NCI-H1694 (cell line): ENCODE measurements around the gene CHRNG.

Experiments used
- DNase-seq: peaks from one replicate; lab custom pipeline; 2025; lab: John Stamatoyannopoulos, UW

The CHRNG gene

GRCh38 chr2:232578626-232579025, 39.1 kb downstream of the CHRNG start:
- no peak for DNase-seq

- DNase-seq: no peak
Measured at GRCh38 chr2:232580648-232580981, 41.1 kb downstream of the CHRNG start.

GRCh38 chr2:232581725-232582124, 42.2 kb downstream of the CHRNG start:
- DNase-seq: no peak

- DNase-seq: no peak
Measured at GRCh38 chr2:232584238-232584637, 44.7 kb downstream of the CHRNG start.

GRCh38 chr2:232586943-232587505, 47.5 kb downstream of the CHRNG start:
- DNase-seq: no peak

GRCh38 chr2:232587512-232587911, 48.0 kb downstream of the CHRNG start:
- no peak for DNase-seq

- no peak for DNase-seq
Measured at GRCh38 chr2:232588031-232588430, 48.5 kb downstream of the CHRNG start.

- DNase-seq: peak; percentile 38
Measured at GRCh38 chr2:232588680-232589585, 49.4 kb downstream of the CHRNG start.

GRCh38 chr2:232592772-232593395, 53.4 kb downstream of the CHRNG start:
- no peak for DNase-seq

GRCh38 chr2:232593982-232594381, 54.5 kb downstream of the CHRNG start:
- DNase-seq: no peak
